ENCODE measurements around the gene OR2AE1. TPM values are rescaled to one million over a fixed set of nuclear protein-coding genes. Genes with fewer than 3 reads are reported as not detected.

OR2AE1 gene
- total RNA-seq, 2 experiments from 2014 or later, result not detected

DNA sequence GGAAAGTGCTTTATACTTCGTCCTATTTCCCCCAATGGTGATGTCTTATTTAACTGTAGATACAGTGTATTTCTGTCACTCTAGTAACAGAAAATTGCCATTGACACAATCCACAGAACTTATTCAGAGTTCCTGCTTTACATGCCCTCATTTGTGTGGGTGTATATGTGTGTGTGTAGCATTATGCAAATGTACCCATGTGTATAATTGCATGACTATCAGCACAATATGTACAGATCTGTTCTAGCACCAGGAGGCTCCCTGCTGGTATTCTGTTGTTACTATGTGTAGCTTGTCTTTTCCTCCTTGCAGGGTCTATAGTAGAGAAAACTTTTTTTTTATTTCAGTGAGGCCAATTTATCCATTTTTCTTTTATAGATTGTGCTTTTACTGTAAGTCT is 32.5 kb downstream of the OR2AE1 start:
- no peak for DNase-seq
- ATAC-seq, result no peak
- H3K36me3 Mint-ChIP-seq (ENCODE audit: low read depth), result no peaks in the 10 kb centered on the region
- H3K27me3 Mint-ChIP-seq, result peaks cover 3% of the 10 kb centered on the region
- ChIA-PET POLR2A (no interaction called here), CTCF (no interaction called here)
- H3K4me1 Mint-ChIP-seq (ENCODE audit: low read depth), result peaks cover 9% of the 10 kb centered on the region
- no peaks in the 10 kb centered on the region for H3K9me3 Mint-ChIP-seq
- intact Hi-C loops (cut with micrococcal nuclease), result no loop called here
- no peak overlapping the region for H3K4me3 Mint-ChIP-seq
- H3K27ac Mint-ChIP-seq, result no peak overlapping the region
- TF ChIP-seq CTCF (IDR thresholded peaks at IDR 0.05), result no peak

DNA sequence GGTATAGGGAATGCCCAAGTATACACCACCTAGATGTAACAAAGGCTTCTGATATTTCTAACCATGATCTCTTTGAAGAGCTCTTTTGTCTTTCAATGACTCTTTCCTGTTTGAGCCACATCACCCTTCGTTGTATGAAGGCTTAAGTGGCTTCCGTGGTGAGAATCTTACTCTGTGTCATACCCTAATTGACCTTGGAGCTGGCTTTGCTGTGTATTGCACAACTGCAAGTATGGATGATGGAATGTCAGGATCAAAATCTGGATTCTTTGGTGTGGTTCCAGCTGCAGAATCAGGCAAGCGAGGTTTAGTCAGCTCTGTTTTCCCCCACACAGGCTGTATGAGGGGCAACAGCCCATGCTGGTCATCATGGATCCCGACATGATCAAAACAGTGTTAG is 33.0 kb downstream of the OR2AE1 start:
- no peak overlapping the region for H3K4me3 Mint-ChIP-seq
- no peaks in the 10 kb centered on the region for H3K36me3 Mint-ChIP-seq (ENCODE audit: low read depth)
- ChIA-PET CTCF (no interaction called here), POLR2A (no interaction called here)
- no peaks in the 10 kb centered on the region for H3K9me3 Mint-ChIP-seq
- H3K4me1 Mint-ChIP-seq (ENCODE audit: low read depth), result peaks cover 9% of the 10 kb centered on the region
- no peak for TF ChIP-seq CTCF (IDR thresholded peaks at IDR 0.05)
- no peak overlapping the region for H3K27ac Mint-ChIP-seq
- peaks cover 3% of the 10 kb centered on the region for H3K27me3 Mint-ChIP-seq
- DNase-seq (no peak), ATAC-seq (no peak)
- intact Hi-C loops (cut with micrococcal nuclease), result no loop called here

DNA sequence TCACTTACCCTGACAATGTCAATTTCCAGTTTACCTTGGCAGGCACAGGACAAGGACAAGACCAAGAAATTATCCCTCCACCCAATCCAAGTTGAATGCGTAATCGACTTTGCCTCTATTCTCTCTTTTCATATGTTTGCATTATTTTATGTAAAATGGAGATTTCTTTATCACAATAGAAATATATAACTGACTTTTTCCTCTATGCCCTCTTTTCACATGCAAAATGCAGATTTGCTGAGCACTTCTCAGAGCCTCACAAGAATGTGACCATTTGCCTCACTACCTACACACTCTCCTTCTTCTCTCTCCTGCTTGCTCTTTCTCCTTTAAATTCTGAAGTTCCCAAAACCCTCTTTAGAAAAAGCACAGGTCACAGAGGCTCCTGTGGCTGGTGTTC is 33.9 kb downstream of the OR2AE1 start:
- ATAC-seq (no peak), DNase-seq (no peak)
- intact Hi-C loops (cut with micrococcal nuclease), result no loop called here
- Mint-ChIP-seq H3K36me3 (ENCODE audit: low read depth) (no peaks in the 10 kb centered on the region), H3K27me3 (peaks cover under 1% of the 10 kb centered on the region), H3K4me1 (ENCODE audit: low read depth) (peaks cover 13% of the 10 kb centered on the region), H3K9me3 (no peaks in the 10 kb centered on the region), H3K27ac (no peak overlapping the region), H3K4me3 (no peak overlapping the region)
- POLR2A ChIA-PET, result no interaction called here
- TF ChIP-seq CTCF (IDR thresholded peaks at IDR 0.05), result no peak
- CTCF ChIA-PET, result no interaction called here

- H3K27me3 Mint-ChIP-seq, result no peaks in the 10 kb centered on the region
- TF ChIP-seq CTCF (IDR thresholded peaks at IDR 0.05), result no peak
- H3K9me3 Mint-ChIP-seq, result no peaks in the 10 kb centered on the region
- H3K27ac Mint-ChIP-seq, result no peak overlapping the region
- no peak for ATAC-seq
- intact Hi-C loops (cut with micrococcal nuclease), result no loop called here
- no peaks in the 10 kb centered on the region for H3K36me3 Mint-ChIP-seq (ENCODE audit: low read depth)
- no peak overlapping the region for H3K4me3 Mint-ChIP-seq
- no peak for DNase-seq
- CTCF ChIA-PET, result interaction anchor here (1.2 to 2.6 kb wide), 4 partner anchors 9 to 216 kb away, joined by 3 to 6 read pairs (median 5); no protein-coding TSS in a partner anchor
- peaks cover 17% of the 10 kb centered on the region for H3K4me1 Mint-ChIP-seq (ENCODE audit: low read depth)
- POLR2A ChIA-PET, result interaction anchor here (0.6 kb wide), 1 partner anchor 11 kb away, joined by 3 read pairs; no protein-coding TSS in a partner anchor
Measured at GRCh38 chr7:99840136-99840869, 36.5 kb downstream of the OR2AE1 start.

- H3K9me3 Mint-ChIP-seq, result no peaks in the 10 kb centered on the region
- ATAC-seq (no peak), DNase-seq (no peak)
- TF ChIP-seq CTCF (IDR thresholded peaks at IDR 0.05), result no peak
- ChIA-PET CTCF (interaction anchor here (1.5 to 2.6 kb wide), 3 partner anchors 9 to 314 kb away, joined by 4 to 6 read pairs (median 6); no protein-coding TSS in a partner anchor), POLR2A (no interaction called here)
- H3K36me3 Mint-ChIP-seq (ENCODE audit: low read depth), result no peaks in the 10 kb centered on the region
- H3K4me1 Mint-ChIP-seq (ENCODE audit: low read depth), result peaks cover 17% of the 10 kb centered on the region
- H3K4me3 Mint-ChIP-seq, result no peak overlapping the region
- no peak overlapping the region for H3K27ac Mint-ChIP-seq
- no peaks in the 10 kb centered on the region for H3K27me3 Mint-ChIP-seq
- intact Hi-C loops (cut with micrococcal nuclease), result loop anchor here (10.0 kb wide), 1 partner anchor 205 kb away; no protein-coding TSS in a partner anchor
Measured at GRCh38 chr7:99839287-99840021, 37.4 kb downstream of the OR2AE1 start.

Measured in activated CD8-positive, alpha-beta T cell treated with anti-CD3 and anti-CD28 coated beads for 36 hours (primary cell).